Lung (tissue), 12 donors: ENCODE measurements around the gene CALML6. TPM values are rescaled to one million over a fixed set of nuclear protein-coding genes. Genes with fewer than 3 reads are reported as not detected.

ENCODE experiments used
- ATAC-seq: fragments of 200-7000 bp; cut with Tn5 transposase; one replicate; pipeline ENCODE4 v1.9.1; 2020; ENCODE audit warnings: moderate number of reproducible peaks; ENCODE audit not compliant: insufficient read depth, low FRiP score
- DNase-seq, 3 donors: peaks; one replicate each; pipeline ENCODE4 v3.0.0-alpha.2; 2013 to 2017
- H3K27ac ChIP-seq, 2 donors: one replicate each; pipeline ENCODE4 v1.5.1; 2013; ENCODE audit warnings: mild to moderate bottlenecking in 2 of 2, moderate library complexity in 2 of 2, control low read depth in 1 of 2, inconsistent platforms in 1 of 2, low read depth in 1 of 2, low read length in 1 of 2
- H3K27me3 ChIP-seq, 3 donors: one replicate each; pipeline ENCODE4 v1.5.1; 2013; ENCODE audit warnings: low read length in 2 of 3; ENCODE audit not compliant: control insufficient read depth in 3 of 3, insufficient read depth in 3 of 3
- H3K36me3 ChIP-seq, 4 donors: one replicate each; pipeline ENCODE4 v1.5.1; 2013; ENCODE audit warnings: low read length in 4 of 4, mild to moderate bottlenecking in 1 of 4, moderate library complexity in 1 of 4; ENCODE audit not compliant: control insufficient read depth in 4 of 4, insufficient read depth in 4 of 4
- H3K4me1 ChIP-seq, 5 donors: one replicate each; pipeline ENCODE4 v1.5.1; 2013; ENCODE audit warnings: low read length in 5 of 5, mild to moderate bottlenecking in 2 of 5, moderate library complexity in 1 of 5; ENCODE audit not compliant: control insufficient read depth in 5 of 5, insufficient read depth in 5 of 5
- H3K4me3 ChIP-seq: one replicate; pipeline ENCODE4 v1.5.1; 2013; ENCODE audit warnings: mild to moderate bottlenecking, control low read depth, moderate library complexity
- H3K9ac ChIP-seq, 2 donors: one replicate each; pipeline ENCODE4 v1.5.1; 2013; ENCODE audit warnings: low read length in 2 of 2, control low read depth in 1 of 2; ENCODE audit not compliant: insufficient read depth in 1 of 2
- H3K9me3 ChIP-seq, 4 donors: one replicate each; pipeline ENCODE4 v1.5.1; 2013; ENCODE audit warnings: low read length in 3 of 4, mild to moderate bottlenecking in 1 of 4, moderate library complexity in 1 of 4; ENCODE audit not compliant: control insufficient read depth in 4 of 4, insufficient read depth in 3 of 4
- WGBS, 2 donors: extraction: QIAGEN DNeasy Blood & Tissue Kit; methylation state at CpG; one replicate each; pipeline ENCODE4 v1.1.7; 2013; 5-methylcytosine and 5-hydroxymethylcytosine counted together
- polyA plus RNA-seq, 2 donors: library from polyadenylated mRNA; stranded (reverse); fragments of 200-250 nt; gene quantifications; one replicate each; pipeline ENCODE4 v1.2.1, GENCODE V29; 2013
- total RNA-seq, 2 donors: library from RNA; depleted of rRNA in 1 of 2; stranded (reverse); fragments of >200 nt in 1 of 2; gene quantifications; one replicate each; pipeline ENCODE4 v1.2.1, GENCODE V29; 2014 to 2021
- TF ChIP-seq, protein P1 (sequence below): IDR thresholded peaks from 2 replicates; pipeline ENCODE4 v1.5.1; 2012; ENCODE audit warnings: mild to moderate bottlenecking; ENCODE audit errors: control extremely low read depth, extremely low read depth
- donor health status: control.
- donor health status: control.
- donor health status: Bipolar disorder and iron deficiency.
- donor health status: healthy.
- donor health status: DM: yes; HTN: yes; CAD: no.

The CALML6 gene
- total and polyA plus RNA-seq, 4 donors, result 0.11 to 0.55 (median 0.34) TPM

DNA sequence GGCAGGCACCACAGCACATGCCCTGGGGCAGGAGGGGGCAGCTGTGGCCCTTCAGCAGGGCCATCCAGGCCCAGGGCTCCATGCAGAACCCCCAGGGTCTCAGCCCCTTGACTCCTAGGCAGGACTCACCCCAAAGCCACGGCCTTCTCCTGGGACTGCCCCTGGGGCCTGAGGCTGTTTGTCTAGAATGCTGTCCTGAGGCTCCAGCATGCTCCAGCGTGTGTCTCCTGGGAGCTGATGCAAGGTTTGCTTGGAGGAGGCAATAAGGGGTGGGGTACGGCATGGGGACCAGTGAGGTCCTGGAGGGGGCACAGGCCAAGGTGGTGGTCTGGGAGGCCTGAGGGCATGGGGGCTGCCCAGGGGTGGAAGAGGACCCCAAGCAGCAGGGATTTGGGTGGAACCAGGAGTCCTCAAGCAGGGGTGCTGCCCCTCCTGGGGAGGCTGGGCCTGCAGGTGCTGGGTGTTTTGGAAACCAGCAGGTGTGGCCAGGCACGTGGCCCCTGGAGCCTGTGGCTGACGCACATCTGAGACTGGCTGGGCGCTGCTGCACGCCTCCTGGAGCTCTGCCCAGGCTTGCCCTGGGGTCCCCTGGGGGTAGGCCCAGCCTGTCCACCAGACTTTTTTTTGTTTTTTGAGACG lies 7.8 kb upstream of the CALML6 start:
- H3K27ac ChIP-seq, result no peak overlapping the region
- no peaks in the 10 kb centered on the region for H3K27me3 ChIP-seq
- DNase-seq, result no peak
- TF ChIP-seq, protein P1, sequence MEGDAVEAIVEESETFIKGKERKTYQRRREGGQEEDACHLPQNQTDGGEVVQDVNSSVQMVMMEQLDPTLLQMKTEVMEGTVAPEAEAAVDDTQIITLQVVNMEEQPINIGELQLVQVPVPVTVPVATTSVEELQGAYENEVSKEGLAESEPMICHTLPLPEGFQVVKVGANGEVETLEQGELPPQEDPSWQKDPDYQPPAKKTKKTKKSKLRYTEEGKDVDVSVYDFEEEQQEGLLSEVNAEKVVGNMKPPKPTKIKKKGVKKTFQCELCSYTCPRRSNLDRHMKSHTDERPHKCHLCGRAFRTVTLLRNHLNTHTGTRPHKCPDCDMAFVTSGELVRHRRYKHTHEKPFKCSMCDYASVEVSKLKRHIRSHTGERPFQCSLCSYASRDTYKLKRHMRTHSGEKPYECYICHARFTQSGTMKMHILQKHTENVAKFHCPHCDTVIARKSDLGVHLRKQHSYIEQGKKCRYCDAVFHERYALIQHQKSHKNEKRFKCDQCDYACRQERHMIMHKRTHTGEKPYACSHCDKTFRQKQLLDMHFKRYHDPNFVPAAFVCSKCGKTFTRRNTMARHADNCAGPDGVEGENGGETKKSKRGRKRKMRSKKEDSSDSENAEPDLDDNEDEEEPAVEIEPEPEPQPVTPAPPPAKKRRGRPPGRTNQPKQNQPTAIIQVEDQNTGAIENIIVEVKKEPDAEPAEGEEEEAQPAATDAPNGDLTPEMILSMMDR, result no peak
- no peak overlapping the region for H3K9ac ChIP-seq
- no peak overlapping the region for H3K4me3 ChIP-seq
- H3K4me1 ChIP-seq, result peaks cover 0 to 13% (median 0%) of the 10 kb centered on the region in 5 donors
- 76 to 80% methylated on average over 8 of the region's 8 CpGs for WGBS, 2 donors
- no peaks in the 10 kb centered on the region for H3K36me3 ChIP-seq
- H3K9me3 ChIP-seq, result no peaks in the 10 kb centered on the region
- ATAC-seq, result no peak

DNA sequence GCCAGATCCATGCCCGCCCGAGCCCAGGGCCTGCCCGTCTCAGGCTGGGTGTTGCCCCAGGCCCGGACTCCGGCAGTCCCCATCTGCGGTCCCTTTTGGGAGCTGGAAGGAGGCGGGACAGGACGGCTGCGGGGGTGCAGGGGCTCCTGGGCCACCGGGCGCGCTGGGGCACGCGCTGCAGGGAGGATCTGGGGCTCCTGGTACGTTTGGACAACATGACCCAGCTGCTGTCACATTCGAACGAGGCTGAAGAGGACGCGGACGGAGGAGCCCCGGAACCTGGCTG lies 6.6 kb upstream of the CALML6 start:
- no peaks in the 10 kb centered on the region for H3K9me3 ChIP-seq
- H3K4me1 ChIP-seq, result peaks cover 0 to 13% (median 0%) of the 10 kb centered on the region in 5 donors
- TF ChIP-seq, protein P1, result no peak
- DNase-seq, result no peak
- peak overlapping the region in 1 of 2 donors; percentile 61 for H3K9ac ChIP-seq
- no peaks in the 10 kb centered on the region for H3K36me3 ChIP-seq
- peak overlapping the region; percentile 62 for H3K4me3 ChIP-seq
- 8 to 11% methylated on average over 20 to 21 of the region's 21 CpGs for WGBS, 2 donors
- no peaks in the 10 kb centered on the region for H3K27me3 ChIP-seq
- ATAC-seq, result no peak
- H3K27ac ChIP-seq, result peak overlapping the region; percentile 93 to 95

DNA sequence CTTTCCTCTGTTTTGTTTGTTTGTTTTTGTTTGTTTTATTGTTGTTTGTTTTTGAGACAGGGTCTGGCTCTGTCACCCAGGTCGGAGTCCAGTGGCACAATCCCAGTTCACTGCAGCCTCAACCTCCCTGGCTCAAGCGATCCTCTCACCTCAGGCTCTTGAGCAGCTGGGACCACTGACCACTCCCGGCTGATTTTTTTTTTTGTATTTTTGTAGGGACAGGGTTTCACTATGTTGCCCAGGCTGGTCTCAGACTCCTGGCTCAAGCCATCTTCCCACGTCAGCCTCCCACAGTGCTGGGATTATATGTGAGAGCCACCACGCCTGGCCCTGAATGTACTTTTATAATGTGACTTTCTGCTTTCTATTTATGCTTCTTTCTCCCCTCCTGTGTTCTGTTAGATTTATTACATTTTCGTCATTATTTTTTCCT lies 5.0 kb upstream of the CALML6 start:
- no peak overlapping the region for H3K4me3 ChIP-seq
- H3K27me3 ChIP-seq, result no peaks in the 10 kb centered on the region
- peaks cover 0 to 13% (median 0%) of the 10 kb centered on the region in 5 donors for H3K4me1 ChIP-seq
- 90 to 93% methylated on average over 6 of the region's 6 CpGs for WGBS, 2 donors
- DNase-seq, result peak in 1 of 3 donors; percentile 2
- no peak for ATAC-seq
- H3K36me3 ChIP-seq, result no peaks in the 10 kb centered on the region
- H3K9me3 ChIP-seq, result no peaks in the 10 kb centered on the region
- H3K9ac ChIP-seq, result no peak overlapping the region
- no peak overlapping the region for H3K27ac ChIP-seq
- TF ChIP-seq, protein P1, result no peak
